SK-N-MC (cell line): ENCODE data around the gene USB1.

Experiments used
- DNase-seq: peaks from one replicate; pipeline ENCODE4 v3.0.0-alpha.2; 2011; ENCODE audit warnings: low read depth, low spot score
- H3K27ac ChIP-seq: fragments of 200-600 bp; sonication (generic); 2 replicates; pipeline ENCODE4 v1.5.1; 2016; ENCODE audit warnings: mixed run types
- H3K36me3 ChIP-seq: fragments of 200-600 bp; sonication (generic); 2 replicates; pipeline ENCODE4 v1.6.1; 2017; ENCODE audit warnings: antibody characterized with exemption, low read length, mixed read lengths; ENCODE audit not compliant: insufficient read depth
- H3K4me3 ChIP-seq: fragments of 200-600 bp; sonication (generic); 2 replicates; pipeline ENCODE4 v1.5.1; 2016
- H3K9ac ChIP-seq: fragments of 200-600 bp; sonication (generic); 2 replicates; pipeline ENCODE4 v1.8.0; 2017; ENCODE audit warnings: mixed run types, mixed read lengths; ENCODE audit not compliant: insufficient read length
- H3K9me3 ChIP-seq: fragments of 200-600 bp; sonication (generic); 2 replicates; pipeline ENCODE4 v1.6.1; 2017; ENCODE audit warnings: low read depth, mild to moderate bottlenecking, antibody characterized with exemption, low read length, moderate library complexity, mixed read lengths
- EZH2 ChIP-seq: fragments of 200-600 bp; sonication (generic); IDR thresholded peaks from one replicate; pipeline ENCODE4 v1.6.1; 2017; ENCODE audit warnings: antibody characterized with exemption
- FOXP2 ChIP-seq: optimal IDR thresholded peaks from 2 replicates; pipeline ENCODE3; 2011; ENCODE audit warnings: mild to moderate bottlenecking, moderate library complexity; ENCODE audit not compliant: insufficient read depth; ENCODE audit errors: extremely low read length, control extremely low read depth
- POLR2AphosphoS5 ChIP-seq: IDR thresholded peaks from 2 replicates; pipeline ENCODE4 v1.6.1; 2012; ENCODE audit warnings: mild to moderate bottlenecking, low read depth, low read length, borderline replicate concordance

The USB1 gene

DNA sequence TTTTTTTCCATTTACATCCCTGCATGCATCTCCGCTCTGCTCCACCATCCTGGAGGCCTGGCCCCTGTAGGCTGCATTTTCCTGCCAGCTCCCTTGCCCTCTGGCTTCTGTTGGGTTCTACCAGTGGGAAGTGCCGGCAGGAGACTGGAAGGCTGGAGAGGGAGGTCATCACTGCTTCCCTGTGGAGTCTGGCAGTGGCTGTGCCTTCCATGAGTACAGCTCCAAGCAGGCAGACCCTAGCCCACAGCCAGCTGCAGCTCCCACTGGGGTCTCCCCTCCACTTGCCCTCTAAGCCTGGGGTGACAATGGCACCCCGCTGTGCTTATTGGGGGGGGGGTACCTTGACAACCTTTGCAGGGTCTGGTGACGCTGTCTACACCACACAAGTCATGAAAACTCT lies 61.6 kb downstream of the USB1 start:
- TF ChIP-seq FOXP2: no peak
- no peaks in the 10 kb centered on the region for H3K36me3 ChIP-seq
- DNase-seq: no peak

DNA sequence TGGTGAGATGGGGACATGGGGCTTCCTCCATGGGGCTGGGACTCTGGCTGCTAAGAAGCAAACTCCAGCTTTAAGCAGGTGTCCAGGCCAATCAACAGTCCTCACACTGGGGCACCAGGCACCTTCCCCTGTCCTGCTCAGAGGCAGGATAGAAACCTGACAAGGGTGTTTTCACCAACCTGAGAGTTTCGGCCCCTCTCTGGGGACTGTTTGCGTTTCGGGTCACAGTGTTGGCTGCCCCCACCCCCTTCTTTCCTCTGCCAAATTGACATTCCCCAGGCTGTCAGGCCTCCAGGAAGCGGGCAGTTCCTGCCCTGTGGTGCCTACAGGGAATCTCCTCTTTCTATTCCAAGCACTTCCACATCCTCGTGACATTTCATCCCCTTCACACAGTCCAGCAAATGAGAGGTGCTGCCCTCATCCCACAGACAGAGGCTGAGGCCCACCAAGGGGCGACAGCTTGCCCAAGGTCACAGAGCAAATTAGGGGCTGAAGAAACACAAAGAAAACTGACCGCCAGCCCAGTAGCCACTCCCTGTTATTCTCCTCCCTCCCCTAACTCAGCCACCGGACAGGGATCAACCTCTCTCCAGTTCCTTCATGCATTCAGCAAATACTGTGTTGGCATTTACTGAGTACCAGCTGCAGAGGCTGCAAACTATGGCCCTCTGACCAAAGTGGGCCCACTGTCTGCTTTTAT lies 62.3 kb downstream of the USB1 start:
- no peak for DNase-seq
- no peak overlapping the region for H3K27ac ChIP-seq
- no peaks in the 10 kb centered on the region for H3K9me3 ChIP-seq
- H3K4me3 ChIP-seq: no peak overlapping the region
- no peak overlapping the region for H3K9ac ChIP-seq
- TF ChIP-seq EZH2 (no peak), POLR2AphosphoS5 (no peak), FOXP2 (no peak)
- H3K36me3 ChIP-seq: no peaks in the 10 kb centered on the region

More for the DNA sequence above, 61.6 kb downstream of the USB1 start:
- Histone ChIP-seq H3K9me3 (no peaks in the 10 kb centered on the region), H3K9ac (no peak overlapping the region), H3K27ac (no peak overlapping the region), H3K4me3 (no peak overlapping the region)

DNA sequence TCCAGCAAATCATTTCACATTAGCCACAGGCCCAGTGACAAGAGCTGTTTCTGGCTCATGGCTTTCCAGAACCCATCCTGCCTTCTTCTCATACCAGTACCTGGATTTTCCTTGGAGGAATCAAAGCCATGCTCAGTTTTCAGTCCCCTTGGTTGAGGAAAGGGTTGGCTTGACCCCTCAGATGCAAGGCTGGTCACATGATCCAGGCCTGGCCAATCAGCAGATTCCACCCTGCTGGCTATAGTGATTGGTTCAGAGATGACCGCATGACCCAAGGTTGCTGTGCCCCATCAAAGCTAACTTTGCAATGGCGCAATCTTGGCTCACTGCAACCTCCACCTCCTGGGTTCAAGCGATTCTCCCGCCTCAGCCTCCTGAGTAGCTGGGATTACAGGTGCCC lies 69.4 kb downstream of the USB1 start:
- no peaks in the 10 kb centered on the region for H3K36me3 ChIP-seq
- H3K9me3 ChIP-seq: no peaks in the 10 kb centered on the region
- H3K4me3 ChIP-seq: no peak overlapping the region
- DNase-seq: no peak
- no peak overlapping the region for H3K27ac ChIP-seq
- no peak for TF ChIP-seq FOXP2
- TF ChIP-seq EZH2: no peak
- no peak for TF ChIP-seq POLR2AphosphoS5
- no peak overlapping the region for H3K9ac ChIP-seq
